Duodenal mucosa (tissue), 2 donors: ENCODE measurements around the gene SYNJ2.

Experiments used
- H3K27ac ChIP-seq: one replicate; pipeline ENCODE4 v1.7.0; 2013; ENCODE audit warnings: low read depth, low read length
- H3K27me3 ChIP-seq, 2 donors: one replicate each; pipeline ENCODE4 v1.7.0; 2013; ENCODE audit warnings: low read length in 2 of 2, control low read depth in 1 of 2; ENCODE audit not compliant: insufficient read depth in 2 of 2, control insufficient read depth in 1 of 2
- H3K36me3 ChIP-seq, 2 donors: one replicate each; pipeline ENCODE4 v1.7.0; 2013; ENCODE audit warnings: low read length in 2 of 2, control low read depth in 1 of 2; ENCODE audit not compliant: insufficient read depth in 2 of 2, control insufficient read depth in 1 of 2
- H3K4me1 ChIP-seq, 2 donors: one replicate each; pipeline ENCODE4 v1.7.0; 2013; ENCODE audit warnings: low read length in 2 of 2, control low read depth in 1 of 2; ENCODE audit not compliant: insufficient read depth in 2 of 2, control insufficient read depth in 1 of 2
- H3K4me3 ChIP-seq, 2 donors: one replicate each; pipeline ENCODE4 v1.7.0; 2013; ENCODE audit warnings: low read length in 2 of 2, low read depth in 1 of 2
- H3K9ac ChIP-seq, 2 donors: one replicate each; pipeline ENCODE4 v1.7.0; 2013; ENCODE audit warnings: low read length in 2 of 2, low read depth in 1 of 2
- H3K9me3 ChIP-seq, 2 donors: one replicate each; pipeline ENCODE4 v1.7.0; 2013; ENCODE audit warnings: low read length in 2 of 2, control low read depth in 1 of 2; ENCODE audit not compliant: control insufficient read depth in 1 of 2

The SYNJ2 gene

DNA sequence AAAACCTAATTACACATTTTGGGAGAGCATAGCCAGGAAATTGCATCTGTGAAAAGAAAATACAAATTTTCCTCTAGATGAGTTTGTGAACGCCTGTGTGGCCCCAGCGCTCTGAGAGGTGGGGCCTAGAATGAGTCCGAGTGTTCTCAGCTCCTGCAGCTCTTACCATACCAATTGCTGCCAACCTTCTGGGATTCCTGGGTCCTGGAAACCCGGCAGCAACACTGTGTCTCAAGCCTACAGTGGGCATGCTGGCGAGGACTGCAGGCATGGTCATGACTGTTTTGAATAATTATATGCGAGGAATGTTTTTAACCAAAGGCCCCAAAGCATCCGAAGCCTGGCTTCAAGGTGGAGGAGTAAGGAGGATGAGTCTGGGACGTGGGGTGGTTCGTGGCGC, 96.0 kb downstream of the SYNJ2 start:
- H3K27me3 ChIP-seq: no peaks in the 10 kb centered on the region
- H3K9me3 ChIP-seq: no peaks in the 10 kb centered on the region
- no peak overlapping the region for H3K27ac ChIP-seq
- H3K4me3 ChIP-seq: no peak overlapping the region
- no peaks in the 10 kb centered on the region for H3K4me1 ChIP-seq
- H3K36me3 ChIP-seq: peaks cover 15 to 62% of the 10 kb centered on the region in 2 donors
- no peak overlapping the region for H3K9ac ChIP-seq

- H3K9ac ChIP-seq: no peak overlapping the region
- no peaks in the 10 kb centered on the region for H3K4me1 ChIP-seq
- H3K4me3 ChIP-seq: no peak overlapping the region
- H3K9me3 ChIP-seq: no peaks in the 10 kb centered on the region
- no peaks in the 10 kb centered on the region for H3K27me3 ChIP-seq
- H3K27ac ChIP-seq: no peak overlapping the region
- peaks cover 19 to 60% of the 10 kb centered on the region in 2 donors for H3K36me3 ChIP-seq
Measured at GRCh38 chr6:158078320-158078719, 96.7 kb downstream of the SYNJ2 start.

DNA sequence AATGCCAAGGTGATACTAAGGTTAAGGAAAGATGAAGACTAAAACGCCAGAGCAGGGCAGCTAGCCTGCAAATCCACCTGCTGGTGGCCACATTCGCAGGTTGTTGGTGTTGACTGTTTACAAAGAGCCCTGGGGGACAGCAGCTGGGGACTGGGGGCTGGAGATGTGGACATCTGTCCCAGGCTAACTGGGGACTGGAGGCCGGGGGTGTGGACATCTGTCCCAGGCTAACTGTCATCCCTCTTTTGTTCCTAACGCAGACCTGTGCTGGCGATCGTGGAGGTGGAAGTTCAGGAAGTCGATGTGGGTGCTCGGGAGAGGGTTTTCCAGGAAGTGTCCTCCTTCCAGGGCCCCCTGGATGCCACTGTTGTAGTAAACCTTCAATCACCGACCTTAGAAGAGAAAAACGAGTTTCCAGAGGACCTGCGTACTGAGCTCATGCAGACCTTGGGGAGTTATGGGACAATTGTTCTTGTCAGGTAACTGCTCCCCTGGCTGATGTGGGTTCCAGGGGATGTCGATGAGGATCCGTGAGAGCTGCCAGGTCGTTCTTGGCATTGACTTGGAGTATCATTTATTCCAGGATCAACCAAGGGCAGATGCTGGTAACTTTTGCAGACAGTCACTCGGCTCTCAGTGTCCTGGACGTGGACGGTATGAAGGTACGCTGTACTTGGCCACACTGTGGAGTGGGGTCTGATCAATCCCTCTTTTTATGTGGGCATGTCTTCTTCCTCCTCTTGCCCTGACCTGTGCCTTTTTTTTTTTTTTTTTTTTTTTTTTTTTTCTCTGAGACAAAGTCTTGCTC, 99.4 kb downstream of the SYNJ2 start:
- no peak overlapping the region for H3K27ac ChIP-seq
- H3K4me3 ChIP-seq: no peak overlapping the region
- H3K9me3 ChIP-seq: no peaks in the 10 kb centered on the region
- no peak overlapping the region for H3K9ac ChIP-seq
- no peaks in the 10 kb centered on the region for H3K27me3 ChIP-seq
- H3K4me1 ChIP-seq: no peaks in the 10 kb centered on the region
- H3K36me3 ChIP-seq: peaks cover 33 to 66% of the 10 kb centered on the region in 2 donors

DNA sequence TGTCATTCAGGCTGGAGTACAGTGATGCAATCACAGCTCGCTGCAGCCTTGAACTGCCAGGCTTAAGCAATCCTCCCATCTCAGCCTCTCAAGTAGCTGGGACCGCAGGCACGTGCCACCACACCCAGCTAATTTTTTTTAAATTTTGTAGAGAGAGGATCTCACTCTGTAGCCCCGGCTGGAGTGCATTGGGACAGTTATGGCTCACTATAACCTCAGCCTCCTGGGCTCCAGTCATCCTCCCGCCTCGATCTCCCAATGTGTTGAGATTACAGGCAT, 99.9 kb downstream of the SYNJ2 start:
- H3K27me3 ChIP-seq: no peaks in the 10 kb centered on the region
- no peaks in the 10 kb centered on the region for H3K4me1 ChIP-seq
- H3K27ac ChIP-seq: no peak overlapping the region
- H3K9me3 ChIP-seq: no peaks in the 10 kb centered on the region
- H3K9ac ChIP-seq: no peak overlapping the region
- H3K4me3 ChIP-seq: no peak overlapping the region
- peaks cover 33 to 68% of the 10 kb centered on the region in 2 donors for H3K36me3 ChIP-seq

GRCh38 chr6:158083455-158084325, 102.0 kb downstream of the SYNJ2 start:
- Histone ChIP-seq H3K4me3 (no peak overlapping the region), H3K9me3 (no peaks in the 10 kb centered on the region), H3K27ac (no peak overlapping the region), H3K9ac (no peak overlapping the region), H3K36me3 (peaks cover 30 to 72% of the 10 kb centered on the region in 2 donors), H3K4me1 (no peaks in the 10 kb centered on the region), H3K27me3 (no peaks in the 10 kb centered on the region)

DNA sequence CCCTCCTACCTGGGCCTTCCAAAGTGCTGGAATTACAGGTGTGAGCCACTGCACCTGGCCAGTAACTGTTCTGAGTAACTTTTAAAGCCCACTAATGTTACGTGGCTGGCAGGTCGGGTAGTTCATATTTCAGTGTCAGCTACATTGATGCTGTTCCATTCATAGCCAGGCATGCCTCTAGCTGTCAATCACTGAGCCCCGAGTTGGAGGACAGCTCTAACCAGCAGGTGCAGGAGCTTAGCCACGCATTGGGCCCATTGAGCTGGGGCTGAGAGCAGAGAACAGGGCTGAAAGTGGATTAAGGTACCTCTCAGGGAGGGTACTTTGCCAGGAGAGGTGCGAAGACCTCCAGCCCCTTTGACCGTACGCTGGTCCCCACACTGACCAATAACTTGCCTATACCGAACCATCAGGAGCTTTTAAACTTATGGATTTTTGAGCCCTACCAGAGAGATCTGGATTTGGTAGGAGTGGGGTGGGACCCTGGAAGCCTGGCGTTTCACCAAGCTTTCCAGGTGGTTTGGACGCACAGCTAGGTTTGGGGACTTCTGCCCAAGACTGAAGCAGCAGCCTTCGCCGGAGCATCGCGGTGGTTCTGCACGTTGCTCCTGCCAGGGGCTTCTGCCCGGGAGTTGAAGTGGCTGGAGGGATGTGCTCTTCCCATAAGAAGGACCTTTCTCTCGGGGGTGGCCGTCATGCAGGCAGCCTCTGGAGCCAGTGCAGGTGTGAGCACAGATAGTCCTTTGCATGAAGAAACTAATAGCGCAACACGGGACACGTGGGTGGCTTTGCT, 103.8 kb downstream of the SYNJ2 start:
- Histone ChIP-seq H3K4me3 (no peak overlapping the region), H3K27ac (no peak overlapping the region), H3K4me1 (no peaks in the 10 kb centered on the region), H3K36me3 (peaks cover 34 to 76% of the 10 kb centered on the region in 2 donors), H3K9ac (no peak overlapping the region), H3K27me3 (no peaks in the 10 kb centered on the region), H3K9me3 (no peaks in the 10 kb centered on the region)

- H3K4me3 ChIP-seq: no peak overlapping the region
- H3K27ac ChIP-seq: no peak overlapping the region
Measured at GRCh38 chr6:158086054-158086503, 104.4 kb downstream of the SYNJ2 start.

GRCh38 chr6:158086504-158087223, 105.0 kb downstream of the SYNJ2 start:
- Histone ChIP-seq H3K27me3 (no peaks in the 10 kb centered on the region), H3K27ac (no peak overlapping the region), H3K4me1 (no peaks in the 10 kb centered on the region), H3K4me3 (no peak overlapping the region), H3K9ac (no peak overlapping the region), H3K9me3 (no peaks in the 10 kb centered on the region), H3K36me3 (peaks cover 27 to 64% of the 10 kb centered on the region in 2 donors)

More at GRCh38 chr6:158086054-158086503, 104.4 kb downstream of the SYNJ2 start:
- Histone ChIP-seq H3K27me3 (no peaks in the 10 kb centered on the region), H3K9me3 (no peaks in the 10 kb centered on the region), H3K36me3 (peaks cover 29 to 69% of the 10 kb centered on the region in 2 donors), H3K4me1 (no peaks in the 10 kb centered on the region), H3K9ac (no peak overlapping the region)

GRCh38 chr6:158087224-158087867, 105.7 kb downstream of the SYNJ2 start:
- Histone ChIP-seq H3K9me3 (no peaks in the 10 kb centered on the region), H3K4me3 (no peak overlapping the region), H3K4me1 (no peaks in the 10 kb centered on the region), H3K36me3 (peaks cover 31 to 64% of the 10 kb centered on the region in 2 donors), H3K9ac (no peak overlapping the region), H3K27ac (no peak overlapping the region), H3K27me3 (no peaks in the 10 kb centered on the region)
